GM19468 (cell line): ENCODE results near the gene HINT2.

Source experiments
- ATAC-seq: cut with Tn5 transposase; IDR thresholded peaks from one replicate; pipeline ENCODE4 v1.9.1; 2021; ENCODE audit warnings: mild to moderate bottlenecking, moderate library complexity, moderate number of reproducible peaks; ENCODE audit not compliant: unreplicated experiment; ENCODE audit errors: extremely low read depth

The HINT2 gene

DNA sequence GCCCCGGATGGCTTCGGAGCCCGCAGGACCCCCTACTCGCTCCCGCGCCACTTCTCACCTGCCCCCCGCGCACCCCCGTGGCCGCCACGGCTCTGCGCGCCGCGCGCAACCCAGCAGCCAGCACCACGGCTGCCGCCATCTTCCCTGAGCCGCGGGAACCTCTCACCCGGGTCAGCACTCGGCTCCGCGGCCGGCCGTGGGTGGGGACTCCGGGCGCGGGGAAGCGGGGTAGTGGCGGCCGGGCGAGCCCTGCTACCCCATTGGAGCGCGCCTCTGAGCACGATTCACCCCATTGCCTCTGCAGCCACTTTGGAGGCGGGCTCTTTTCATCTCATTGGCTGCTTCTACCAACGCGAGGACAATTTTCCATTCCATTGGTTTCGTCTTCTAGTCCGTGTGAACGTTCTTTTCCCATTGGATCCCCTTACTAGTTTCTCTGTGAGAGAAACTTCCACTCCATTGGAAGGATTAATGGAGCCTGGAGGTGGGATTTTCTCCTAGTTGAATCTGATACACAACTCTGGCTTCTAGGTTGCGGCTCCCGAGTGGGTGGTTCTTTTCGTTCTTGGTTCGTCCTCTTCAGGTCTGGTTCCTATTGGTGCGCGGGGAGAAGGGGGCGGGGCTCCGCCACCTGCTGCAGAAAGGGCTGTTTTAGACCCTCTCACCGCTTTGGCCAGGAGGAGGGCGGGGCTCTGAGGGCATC lies at the start of gene HINT2:
Gene HINT2, minus strand, starts transcription at position 202 of the 703 bp plus-strand sequence. Its CDS starts 63 bp downstream, at position 139.
- peak; percentile 50 for ATAC-seq

DNA sequence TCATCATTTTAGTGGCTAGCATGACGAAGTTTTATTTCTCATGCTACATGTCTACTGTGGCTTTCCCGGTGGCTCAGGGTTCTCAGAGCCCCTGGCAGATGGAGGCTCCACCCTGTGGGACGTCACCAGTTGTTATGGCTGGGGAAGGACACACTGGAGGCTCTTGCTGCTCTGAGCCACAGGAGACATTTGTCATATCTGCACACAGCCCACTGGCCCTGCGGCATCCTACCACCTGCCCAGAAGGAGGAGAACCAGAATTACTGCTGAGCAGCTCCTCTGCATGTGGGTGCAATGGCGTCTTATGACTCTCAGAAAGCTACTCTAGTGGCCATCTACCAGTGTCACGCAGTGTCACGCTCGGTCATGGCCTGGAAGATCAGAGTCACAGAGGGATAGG lies 48.7 kb upstream of the HINT2 start:
- ATAC-seq: no peak

DNA sequence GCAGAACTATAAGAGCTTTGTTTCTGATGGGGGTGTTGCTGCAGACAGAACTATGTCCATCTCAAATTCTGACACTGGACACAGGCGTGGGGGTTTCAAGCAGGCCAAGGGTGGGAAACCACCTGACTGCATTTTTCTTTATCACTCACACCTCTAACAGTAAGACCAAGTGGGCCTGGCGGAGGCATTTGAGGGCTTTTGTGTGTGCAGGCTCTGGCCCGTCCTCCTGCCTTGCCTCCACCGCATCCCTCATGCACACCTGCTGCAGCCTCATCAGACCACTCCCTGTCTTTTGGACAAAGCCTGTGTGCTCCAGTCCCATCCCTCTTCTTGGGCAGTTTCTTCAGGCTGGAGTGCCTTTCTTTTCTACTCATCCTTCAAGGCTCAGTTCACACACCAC lies 47.5 kb upstream of the HINT2 start:
- ATAC-seq: no peak

DNA sequence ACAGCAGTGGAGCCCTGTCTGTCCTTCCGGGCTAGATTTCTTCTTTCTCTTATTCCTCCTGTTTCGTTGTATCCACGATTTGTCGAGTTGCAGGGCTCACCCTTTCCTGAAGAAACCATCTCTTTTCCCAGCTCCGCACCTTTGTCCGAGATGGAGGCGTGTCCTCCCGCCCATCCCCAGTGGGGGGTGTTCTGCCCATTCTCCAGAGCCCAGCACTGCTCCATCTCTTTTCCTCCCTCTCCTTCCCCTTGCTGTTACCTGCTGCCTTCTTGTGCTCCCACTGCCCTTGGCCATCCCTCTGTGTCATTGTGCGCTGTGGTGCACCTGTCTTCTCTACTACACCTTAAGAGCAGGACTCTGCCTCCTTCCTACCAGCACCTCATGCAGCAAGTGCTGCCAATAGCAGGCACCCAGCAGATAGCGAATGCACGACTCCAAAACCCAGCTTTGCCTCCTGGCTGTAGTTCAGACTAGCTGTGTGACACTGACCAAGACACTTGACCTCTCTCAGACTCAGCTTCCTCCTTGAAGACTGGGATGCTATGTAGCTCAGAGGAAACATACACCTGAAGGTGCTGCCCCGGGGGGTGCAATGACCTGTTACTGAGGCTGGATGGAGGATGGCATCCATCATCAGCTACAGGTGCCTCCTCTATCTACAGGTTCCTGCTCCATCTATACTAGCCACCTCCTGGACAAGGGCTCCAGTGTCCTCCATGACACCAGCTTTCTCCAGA lies 46.5 kb upstream of the HINT2 start:
- no peak for ATAC-seq

DNA sequence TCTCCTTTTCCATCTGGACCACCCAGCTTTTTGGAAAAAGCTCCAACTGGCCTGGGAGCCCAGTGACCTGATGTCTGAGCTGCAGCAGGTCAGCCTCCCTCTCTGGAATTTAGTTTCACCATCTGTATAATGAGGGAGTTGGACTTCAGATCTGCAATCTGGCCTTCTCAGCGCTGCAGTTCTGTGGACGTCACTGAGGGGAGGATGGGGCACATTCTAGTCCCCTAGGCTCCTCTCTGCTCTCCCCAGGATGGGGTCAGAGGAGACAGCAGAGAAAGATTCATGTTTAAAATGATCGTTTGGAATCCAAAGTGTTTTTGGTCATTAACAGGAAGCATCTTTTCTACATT lies 45.1 kb upstream of the HINT2 start:
- ATAC-seq: no peak

DNA sequence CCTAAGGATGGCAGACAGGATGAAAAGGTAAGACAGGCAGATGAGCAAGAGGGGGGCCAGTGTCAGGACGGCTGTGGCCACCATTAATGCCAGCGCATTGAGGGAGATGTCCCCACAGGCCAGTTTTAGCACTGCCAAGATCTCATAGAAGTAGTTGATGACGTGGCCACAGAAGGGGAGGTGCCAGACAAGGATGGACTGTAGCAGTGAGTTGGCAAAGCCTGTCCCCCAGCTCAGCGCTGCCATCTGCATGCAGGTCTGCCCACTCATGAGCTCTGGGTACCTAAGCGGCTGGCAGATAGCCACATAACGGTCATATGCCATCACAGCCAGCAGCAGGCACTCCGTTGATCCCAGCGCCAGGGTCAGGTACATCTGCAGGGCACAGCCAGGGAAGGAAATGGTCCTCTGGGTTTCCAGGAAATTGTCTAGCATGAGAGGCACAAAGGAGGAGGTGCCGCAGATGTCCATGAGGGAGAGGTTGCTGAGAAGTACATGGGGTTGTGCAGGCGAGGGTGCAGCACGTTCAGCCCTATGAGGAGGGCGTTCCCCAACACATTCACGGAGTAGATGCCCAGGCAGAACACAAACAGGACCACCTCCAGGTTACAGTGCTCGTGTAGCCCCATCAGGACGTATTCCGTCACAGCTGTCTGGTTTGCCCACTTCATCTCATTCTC lies 44.6 kb upstream of the HINT2 start:
- no peak for ATAC-seq

DNA sequence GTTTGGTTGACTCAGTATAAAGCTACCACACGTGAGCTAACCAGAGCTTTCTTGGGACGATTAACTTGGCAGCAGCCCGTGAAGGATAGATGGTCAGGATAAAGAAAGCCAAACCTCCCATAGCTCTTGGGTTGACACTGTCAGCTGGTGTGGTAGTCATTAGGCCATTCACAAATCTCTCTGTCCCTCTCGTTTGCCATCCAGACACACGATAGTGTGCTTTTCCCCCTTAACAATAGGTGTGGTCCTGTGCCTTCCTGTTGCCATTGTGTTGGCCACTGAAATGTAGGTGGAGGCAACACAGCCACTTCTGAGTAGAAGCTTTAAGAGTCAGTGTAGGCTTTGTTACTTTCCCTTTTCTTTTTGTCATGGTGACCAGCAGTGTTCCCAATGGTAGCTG lies 43.6 kb upstream of the HINT2 start:
- no peak for ATAC-seq

DNA sequence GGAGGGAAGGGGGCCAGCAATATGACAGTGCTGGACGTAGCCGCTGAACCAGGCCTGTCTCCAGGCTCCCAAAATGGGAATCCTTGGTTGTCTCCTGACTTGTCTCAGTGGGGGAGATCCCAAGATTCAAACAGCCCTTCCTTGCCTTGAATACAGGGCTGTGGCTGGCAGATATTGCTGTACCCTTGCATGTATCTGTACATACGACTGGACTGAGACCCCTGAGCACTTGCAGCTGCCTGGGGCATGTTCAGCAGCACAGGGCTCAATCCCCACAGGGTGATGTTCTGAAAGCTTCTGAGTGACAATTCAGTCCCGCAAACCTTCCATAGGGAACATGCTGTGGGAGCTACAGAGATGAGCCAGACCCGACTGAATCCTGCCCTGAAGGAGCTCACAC lies 42.0 kb upstream of the HINT2 start:
- ATAC-seq: no peak

DNA sequence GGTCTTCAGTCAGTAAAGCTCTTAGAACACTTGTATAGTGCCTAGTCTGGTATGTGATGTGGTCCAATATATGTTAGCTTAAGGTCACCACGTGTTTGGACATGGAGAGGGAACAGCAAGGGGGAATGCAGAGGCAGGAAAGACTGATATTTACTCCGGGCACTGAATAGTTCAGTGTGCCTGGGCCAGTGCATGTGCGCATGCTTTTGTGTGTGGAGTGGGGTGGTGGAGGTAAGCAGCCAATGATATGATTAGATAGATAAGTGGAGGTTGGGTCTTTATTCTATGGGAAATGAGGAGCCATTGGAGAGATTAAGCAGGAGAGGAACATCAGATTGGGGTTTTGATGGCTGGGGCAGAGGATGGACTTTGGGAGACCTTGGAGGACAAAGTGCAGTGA lies 41.4 kb upstream of the HINT2 start:
- ATAC-seq: no peak

DNA sequence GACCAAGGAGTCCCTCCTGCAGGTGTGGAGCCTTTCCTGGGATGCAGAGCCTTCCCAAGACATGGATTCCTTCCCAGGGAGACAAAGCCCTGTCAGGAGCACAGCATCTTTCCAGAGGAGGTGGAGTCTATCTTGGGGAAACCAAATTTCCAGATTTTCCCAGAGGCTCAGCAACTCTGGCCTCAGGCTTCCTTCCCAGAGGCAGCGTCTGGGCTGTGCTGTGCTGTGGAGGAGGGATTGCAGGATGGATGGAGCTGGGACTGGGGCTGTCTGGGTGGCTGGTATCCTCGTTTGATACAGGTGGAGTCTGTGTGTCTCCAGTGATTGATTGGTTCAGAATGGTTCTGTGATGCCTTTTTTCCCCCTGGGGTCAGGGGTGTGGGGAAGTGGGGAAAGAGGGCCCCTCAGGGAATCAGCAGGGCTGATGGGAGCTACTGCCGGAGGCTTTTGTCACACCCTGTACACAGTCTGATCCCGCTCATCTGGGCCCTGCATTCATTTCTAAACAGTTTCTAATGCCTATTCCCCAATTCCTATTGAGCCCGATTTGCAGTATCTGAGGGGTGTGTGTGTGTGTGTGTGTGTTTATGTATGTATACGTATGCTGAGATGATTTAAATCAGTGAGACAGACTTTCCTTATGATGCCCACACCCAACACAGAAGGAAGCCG lies 39.4 kb upstream of the HINT2 start:
- no peak for ATAC-seq

DNA sequence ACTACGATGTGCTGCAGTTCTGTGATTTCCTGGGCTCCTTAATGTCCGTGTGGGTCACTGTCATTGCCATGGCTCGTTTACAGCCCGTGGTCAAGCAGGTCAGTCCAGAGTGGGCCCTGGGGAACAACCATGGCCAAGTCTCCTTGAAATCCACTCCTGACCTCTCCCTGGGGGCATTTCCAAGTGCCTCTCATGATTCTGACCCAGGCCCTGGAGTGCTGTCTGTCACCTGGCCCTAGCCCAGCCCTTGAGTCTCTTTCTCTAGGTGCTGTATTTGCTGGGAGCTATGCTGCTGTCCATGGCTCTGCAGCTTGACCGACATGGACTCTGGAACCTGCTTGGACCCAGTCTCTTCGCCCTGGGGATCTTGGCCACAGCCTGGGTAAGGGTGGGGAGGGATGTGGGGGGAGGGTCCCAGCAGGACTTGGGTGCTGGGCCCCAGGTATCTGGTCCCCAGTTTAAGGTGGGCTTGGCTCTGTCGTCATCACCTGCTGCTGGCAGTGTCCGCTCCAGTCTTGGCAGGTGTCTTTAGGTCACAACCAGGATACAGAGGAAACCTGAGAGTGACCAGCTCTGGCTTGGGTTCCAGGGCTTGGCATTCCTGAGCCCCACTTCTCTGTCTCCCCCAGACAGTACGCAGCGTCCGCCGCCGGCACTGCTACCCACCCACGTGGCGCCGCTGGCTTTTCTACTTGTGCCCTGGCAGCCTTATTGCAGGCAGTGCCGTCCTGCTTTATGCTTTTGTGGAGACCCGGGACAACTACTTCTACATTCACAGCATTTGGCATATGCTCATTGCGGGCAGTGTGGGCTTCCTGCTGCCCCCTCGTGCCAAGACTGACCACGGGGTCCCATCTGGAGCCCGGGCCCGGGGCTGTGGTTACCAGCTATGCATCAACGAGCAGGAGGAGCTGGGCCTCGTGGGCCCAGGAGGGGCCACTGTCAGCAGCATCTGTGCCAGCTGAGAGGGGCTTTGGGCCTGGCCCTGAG lies 38.3 kb upstream of the HINT2 start:
- no peak for ATAC-seq

DNA sequence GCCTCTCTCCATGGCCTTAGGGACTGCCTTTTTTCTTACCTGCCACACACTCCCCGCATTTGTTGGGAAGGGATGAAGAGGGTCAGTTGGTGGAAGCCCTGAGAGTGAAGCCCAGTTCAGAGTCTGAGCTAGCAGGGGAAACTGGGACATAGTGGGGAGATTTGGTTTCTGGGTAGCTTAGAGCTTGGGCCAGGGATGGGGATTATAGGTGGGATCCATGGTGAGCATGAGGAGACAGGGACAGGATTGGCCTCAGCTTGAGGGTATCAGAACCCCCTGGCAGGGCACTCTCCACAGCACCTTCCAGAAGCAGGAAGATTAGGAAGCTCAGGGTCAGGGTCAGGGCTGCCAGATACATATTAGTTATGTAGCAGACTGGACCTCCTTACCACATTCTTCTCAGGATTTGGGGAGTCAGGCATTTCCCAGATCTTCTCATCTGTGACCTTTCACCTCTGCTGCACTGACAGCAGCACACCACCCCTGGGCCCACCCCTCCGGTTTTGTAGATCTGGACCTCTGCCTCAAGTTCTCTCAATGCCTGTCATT lies 37.5 kb upstream of the HINT2 start:
- ATAC-seq: no peak

DNA sequence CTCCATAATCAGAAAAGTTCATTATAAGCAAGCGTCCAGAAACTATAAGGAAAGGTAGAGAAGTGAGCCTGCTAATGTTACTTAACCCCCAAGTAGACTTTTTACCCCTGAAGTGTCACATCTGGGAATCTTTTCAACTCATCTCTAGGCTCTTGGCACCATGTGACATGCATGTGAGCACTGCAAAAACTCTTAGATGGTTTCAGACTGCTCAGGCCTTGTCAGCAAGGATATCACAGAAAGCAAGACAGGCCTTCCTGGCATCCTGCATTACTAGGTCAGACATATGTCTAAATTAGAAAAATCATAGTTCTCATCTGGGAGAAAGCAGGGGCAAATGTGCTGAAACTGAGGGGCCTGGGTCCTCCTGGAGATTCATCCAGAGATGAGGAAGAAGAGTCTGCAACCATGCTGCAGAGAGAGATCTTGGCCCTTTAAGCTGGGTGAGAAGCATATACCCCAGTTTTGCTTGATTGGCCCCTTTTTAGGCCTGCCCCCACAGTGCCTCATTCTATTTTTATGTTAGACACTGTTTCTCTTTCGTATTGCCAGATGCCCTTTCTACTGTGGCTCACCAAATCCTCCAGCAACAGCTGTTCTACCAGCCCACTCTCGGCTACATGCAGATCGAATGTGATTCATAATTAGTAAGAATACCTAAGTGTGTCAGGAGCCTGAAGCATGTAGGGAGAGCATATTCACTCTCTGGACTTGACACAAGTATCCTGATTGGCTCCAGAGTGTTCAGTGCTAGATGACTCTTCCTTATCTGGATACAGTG lies 33.1 kb upstream of the HINT2 start:
- peak; percentile 85 for ATAC-seq

DNA sequence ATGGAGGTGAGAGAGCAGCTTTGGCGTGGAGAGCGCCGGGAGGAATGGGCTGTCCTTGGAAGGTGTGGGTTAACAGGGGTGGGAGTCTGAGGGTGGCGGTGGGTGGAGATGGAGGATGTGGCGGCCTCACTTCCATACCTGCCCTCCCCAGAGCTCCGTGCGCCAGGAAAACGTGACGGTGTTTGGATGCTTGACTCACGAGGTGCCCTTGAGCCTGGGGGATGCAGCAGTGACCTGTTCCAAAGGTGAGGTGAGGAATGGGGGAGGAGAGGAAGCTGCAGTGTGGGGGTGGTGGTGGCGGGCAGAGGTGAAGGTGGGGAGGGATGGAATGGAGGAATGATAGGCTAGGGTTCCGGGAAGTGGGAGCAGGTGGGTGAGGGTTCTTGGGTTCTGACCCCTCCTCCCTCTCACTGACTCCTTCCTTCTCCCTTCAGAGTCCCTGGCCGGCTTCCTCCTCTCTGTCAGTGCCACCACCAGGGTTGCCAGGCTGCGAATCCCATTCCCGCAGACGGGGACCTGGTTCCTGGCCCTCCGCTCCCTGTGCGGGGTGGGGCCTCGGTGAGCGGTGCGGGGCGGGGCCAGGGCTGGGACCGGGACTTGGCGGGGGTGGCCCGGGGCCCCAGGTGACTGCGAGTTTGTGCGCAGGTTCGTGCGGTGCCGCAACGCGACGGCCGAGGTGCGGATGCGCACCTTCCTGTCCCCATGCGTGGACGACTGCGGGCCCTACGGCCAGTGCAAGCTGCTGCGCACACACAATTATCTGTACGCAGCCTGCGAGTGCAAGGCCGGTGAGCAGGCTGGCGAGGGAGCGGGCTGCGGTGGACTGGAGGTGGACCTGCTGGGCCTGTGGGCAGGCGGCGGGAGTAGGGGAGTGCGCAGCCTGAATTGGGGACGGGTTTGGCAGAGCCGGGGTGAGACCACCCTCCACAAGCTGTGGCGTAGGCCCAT lies 31.3 kb upstream of the HINT2 start:
- no peak for ATAC-seq

DNA sequence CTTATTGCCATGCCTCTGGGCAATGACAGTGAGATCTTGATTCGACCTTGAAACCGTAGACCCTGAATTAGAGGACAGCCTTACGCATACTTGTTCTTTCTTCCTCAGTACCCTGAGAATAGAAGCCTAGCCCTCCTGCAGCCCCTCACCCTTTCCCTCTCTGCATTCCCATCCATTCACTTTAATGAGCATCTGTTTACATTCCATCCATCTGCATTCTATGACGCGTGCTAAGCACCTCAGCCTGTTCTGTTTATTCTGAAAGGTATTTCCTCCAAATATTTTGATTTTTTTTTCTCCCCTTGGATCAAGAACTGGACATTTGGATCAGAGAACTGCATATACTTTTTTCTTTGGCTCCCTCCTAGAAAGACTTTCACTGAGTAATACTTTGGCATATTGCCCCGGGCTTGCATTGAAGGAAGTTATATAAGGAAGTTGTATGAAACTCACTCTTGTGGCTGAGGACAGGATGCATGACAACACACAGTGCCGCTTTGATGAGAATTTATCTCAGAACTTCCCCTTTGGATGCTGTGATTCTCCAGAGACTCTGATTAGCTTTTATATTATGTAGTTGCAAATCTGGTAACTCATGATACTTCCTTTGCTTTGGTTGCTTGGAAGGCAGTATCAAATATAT lies 29.9 kb upstream of the HINT2 start:
- no peak for ATAC-seq

DNA sequence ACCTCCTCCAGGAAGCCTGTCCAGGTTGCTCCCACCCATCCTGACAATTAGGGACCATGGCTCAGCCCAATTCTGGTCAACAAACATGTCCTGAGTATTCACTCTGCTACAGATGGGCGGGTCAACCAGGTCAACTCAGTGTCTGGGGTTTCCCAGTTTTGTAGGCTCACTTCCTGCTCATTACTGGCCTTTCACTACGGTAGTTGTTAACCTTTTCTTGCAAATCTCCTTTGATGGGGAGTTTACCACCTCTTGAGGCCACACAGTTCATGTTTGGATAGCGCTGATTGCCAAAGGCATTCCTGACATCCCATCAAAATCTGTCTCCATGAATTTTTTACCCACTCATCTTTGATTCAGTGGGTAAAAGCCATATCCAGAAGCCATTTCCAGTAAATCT lies 28.0 kb upstream of the HINT2 start:
- peak; percentile 24 for ATAC-seq
